CD14-positive monocyte (primary cell): Measurements from ENCODE around the gene FANCM. TPM values are rescaled to one million over a fixed set of nuclear protein-coding genes. Genes with fewer than 3 reads are reported as not detected.

Source experiments
- DNase-seq, 3 donors: peaks; one replicate each; pipeline ENCODE4 v3.0.0-alpha.2; 2011 to 2022
- H2AFZ ChIP-seq: 2 replicates; pipeline ENCODE4 v1.6.0; 2012; ENCODE audit warnings: mild to moderate bottlenecking, low read depth, low read length, inconsistent platforms; ENCODE audit not compliant: insufficient read depth, poor library complexity, severe bottlenecking
- H3K27ac ChIP-seq, 2 donors: 1 replicate in 1 of 2; 2 replicates in 1 of 2; pipeline ENCODE4 v1.5.1; 2012 to 2013; ENCODE audit warnings: low read length in 2 of 2, control low read depth in 1 of 2, inconsistent platforms in 1 of 2, low read depth in 1 of 2, mild to moderate bottlenecking in 1 of 2
- H3K27me3 ChIP-seq, 2 donors: one replicate each; pipeline versions ENCODE4 v1.6.0 to v1.6.1; 2011 to 2013; ENCODE audit warnings: low read length in 2 of 2; ENCODE audit not compliant: control insufficient read depth in 2 of 2, insufficient read depth in 2 of 2
- H3K36me3 ChIP-seq, 2 donors: replicated peaks in 1 of 2; 1 replicate in 1 of 2; 2 replicates in 1 of 2; pipeline versions ENCODE4 v1.5.1 to v1.6.1; 2012 to 2013; ENCODE audit warnings: low read length in 2 of 2, control low read depth in 1 of 2, inconsistent platforms in 1 of 2, mild to moderate bottlenecking in 1 of 2; ENCODE audit not compliant: insufficient read depth in 2 of 2, control insufficient read depth in 1 of 2
- H3K4me1 ChIP-seq, 2 donors: 1 replicate in 1 of 2; 2 replicates in 1 of 2; pipeline versions ENCODE4 v1.5.1 to v1.6.1; 2012 to 2013; ENCODE audit warnings: low read length in 2 of 2, control low read depth in 1 of 2, inconsistent platforms in 1 of 2, mild to moderate bottlenecking in 1 of 2, moderate library complexity in 1 of 2; ENCODE audit not compliant: insufficient read depth in 2 of 2, control insufficient read depth in 1 of 2
- H3K4me2 ChIP-seq: replicated peaks from 2 replicates; pipeline ENCODE3; 2012; ENCODE audit warnings: low read length, moderate library complexity, mild to moderate bottlenecking; ENCODE audit not compliant: poor library complexity, severe bottlenecking; ENCODE audit errors: extremely low read depth
- H3K4me3 ChIP-seq, 3 experiments: fragments of 200-600 bp in 1 of 3; sonication (generic) in 1 of 3; replicated peaks in 1 of 3; 1 replicate in 2 of 3; 2 replicates in 1 of 3; pipeline ENCODE4 v1.5.1; 2011 to 2013; ENCODE audit warnings: low read length in 3 of 3, mild to moderate bottlenecking in 3 of 3, control low read depth in 2 of 3, low read depth in 2 of 3, inconsistent platforms in 1 of 3, moderate library complexity in 1 of 3
- H3K79me2 ChIP-seq: 2 replicates; pipeline ENCODE4 v1.6.0; 2012; ENCODE audit warnings: mild to moderate bottlenecking, control low read depth, inconsistent platforms, low read length, moderate library complexity; ENCODE audit not compliant: insufficient read depth
- H3K9ac ChIP-seq: 2 replicates; pipeline ENCODE4 v1.6.0; 2017; ENCODE audit warnings: low read length, mild to moderate bottlenecking; ENCODE audit not compliant: insufficient read depth, poor library complexity, severe bottlenecking
- H3K9me3 ChIP-seq, 2 donors: replicated peaks in 1 of 2; 1 replicate in 1 of 2; 2 replicates in 1 of 2; pipeline versions ENCODE4 v1.5.1 to v1.6.1; 2012 to 2013; ENCODE audit warnings: low read length in 2 of 2, control low read depth in 1 of 2; ENCODE audit not compliant: control insufficient read depth in 1 of 2, insufficient read depth in 1 of 2
- H4K20me1 ChIP-seq: 2 replicates; pipeline ENCODE4 v1.6.0; 2012; ENCODE audit warnings: mild to moderate bottlenecking, low read length, control low read depth, moderate library complexity; ENCODE audit not compliant: insufficient read depth
- H3K27ac Mint-ChIP-seq, 7 donors: one replicate each; pipeline ENCODE4 v1.8.0; 2020; ENCODE audit warnings: mild to moderate bottlenecking in 7 of 7, mixed read lengths in 7 of 7, moderate library complexity in 6 of 7, inconsistent platforms in 2 of 7
- H3K27me3 Mint-ChIP-seq, 3 donors: one replicate each; pipeline ENCODE4 v1.8.0; 2021 to 2022; ENCODE audit warnings: low read depth in 3 of 3, mild to moderate bottlenecking in 3 of 3, mixed read lengths in 3 of 3, moderate library complexity in 3 of 3, inconsistent platforms in 1 of 3
- H3K36me3 Mint-ChIP-seq, 2 donors: one replicate each; pipeline ENCODE4 v1.8.0; 2020; ENCODE audit warnings: mixed read lengths in 2 of 2, inconsistent platforms in 1 of 2, mild to moderate bottlenecking in 1 of 2
- H3K4me1 Mint-ChIP-seq: one replicate; pipeline ENCODE4 v1.8.0; 2020; ENCODE audit warnings: mild to moderate bottlenecking, mixed read lengths
- H3K4me3 Mint-ChIP-seq, 2 donors: one replicate each; pipeline ENCODE4 v1.8.0; 2020; ENCODE audit warnings: mild to moderate bottlenecking in 2 of 2, mixed read lengths in 2 of 2, moderate library complexity in 1 of 2
- H3K9me3 Mint-ChIP-seq, 7 donors: one replicate each; pipeline ENCODE4 v1.8.0; 2020 to 2022; ENCODE audit warnings: mixed read lengths in 7 of 7, mild to moderate bottlenecking in 6 of 7, moderate library complexity in 6 of 7, inconsistent platforms in 2 of 7
- CTCF ChIP-seq: fragments of 200-600 bp; IDR thresholded peaks from one replicate; pipeline ENCODE4 v1.8.0; 2022; ENCODE audit warnings: antibody characterized with exemption, mild to moderate bottlenecking
- WGBS: methylation state at CpG from one replicate; pipeline ENCODE4 v1.1.5; 2013; ENCODE audit warnings: missing lambda C conversion rate; ENCODE audit not compliant: insufficient coverage; 5-methylcytosine and 5-hydroxymethylcytosine counted together
- intact Hi-C, 2 donors: fragments of 100-400 bp; cut with micrococcal nuclease; formaldehyde crosslinking; loops; one replicate each; pipeline versions ENCODE4 v1.15.0 to v1.15.1; 2023
- polyA plus RNA-seq, 3 donors: library from polyadenylated mRNA; depleted of rRNA in 1 of 3; unstranded in 2 of 3; stranded (reverse) in 1 of 3; fragments of 300-500 nt in 2 of 3; fragments of >200 nt in 1 of 3; fragmentation: Illumina TruSeq in 2 of 3; gene quantifications; 1 replicate in 2 of 3; 2 replicates in 1 of 3; pipeline ENCODE4 v1.2.3, GENCODE V29; 2012 to 2021

The FANCM gene
- polyA plus RNA-seq, 3 donors: 0.66 to 1.6 (median 1.2) TPM

GRCh38 chr14:45123271-45123670 is 12.5 kb upstream of the FANCM start:
- Histone ChIP-seq H2AFZ (no peak overlapping the region), H3K9ac (no peak overlapping the region), H3K9me3 (no peaks in the 10 kb centered on the region), H3K36me3 (peaks cover 52 to 85% of the 10 kb centered on the region in 2 donors), H3K4me3 (no peak overlapping the region), H3K79me2 (peaks cover 4% of the 10 kb centered on the region), H3K27ac (no peak overlapping the region), H3K4me1 (no peaks in the 10 kb centered on the region), H4K20me1 (no peaks in the 10 kb centered on the region), H3K4me2 (no peak overlapping the region), H3K27me3 (no peaks in the 10 kb centered on the region)
- H3K9me3 Mint-ChIP-seq: peaks cover 0 to 2% (median 0%) of the 10 kb centered on the region in 7 donors
- H3K4me1 Mint-ChIP-seq: no peaks in the 10 kb centered on the region
- no peak for DNase-seq
- H3K4me3 Mint-ChIP-seq: no peak overlapping the region
- 100% methylated on average over 2 of the region's 3 CpGs for WGBS
- H3K27me3 Mint-ChIP-seq: no peaks in the 10 kb centered on the region
- no peak overlapping the region for H3K27ac Mint-ChIP-seq
- H3K36me3 Mint-ChIP-seq: peaks cover 44 to 77% of the 10 kb centered on the region in 2 donors
- intact Hi-C loops: no loop called here
- no peak for TF ChIP-seq CTCF

DNA sequence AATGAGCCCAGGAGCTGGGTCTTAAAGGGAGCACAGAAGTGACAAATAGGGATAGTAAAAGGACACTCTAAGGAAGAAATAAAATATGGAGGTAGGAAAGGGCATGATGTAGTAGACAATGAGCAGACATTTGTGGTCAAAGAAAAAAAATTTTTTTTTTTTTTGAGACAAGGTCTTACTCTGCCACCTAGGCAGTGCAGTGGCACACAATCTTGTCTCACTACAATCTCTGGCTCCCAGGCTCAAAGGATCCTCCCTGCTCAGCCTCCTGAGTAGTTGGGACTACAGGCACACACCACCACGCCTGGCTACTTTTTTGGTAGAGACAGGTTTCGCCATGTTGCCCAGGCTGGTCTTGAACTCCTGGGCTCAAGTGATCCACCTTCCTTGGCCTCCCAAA is 10.0 kb upstream of the FANCM start:
- no peaks in the 10 kb centered on the region for H4K20me1 ChIP-seq
- 100% methylated on average over 1 of the region's 2 CpGs for WGBS
- intact Hi-C loops: no loop called here

More for the DNA sequence above, 10.0 kb upstream of the FANCM start:
- H3K36me3 Mint-ChIP-seq: peaks cover 32 to 62% of the 10 kb centered on the region in 2 donors
- no peak for TF ChIP-seq CTCF
- Histone ChIP-seq H3K4me2 (no peak overlapping the region), H2AFZ (no peak overlapping the region), H3K27me3 (no peaks in the 10 kb centered on the region), H3K36me3 (peaks cover 45 to 76% of the 10 kb centered on the region in 2 donors), H3K9ac (no peak overlapping the region), H3K4me3 (no peak overlapping the region), H3K9me3 (no peaks in the 10 kb centered on the region), H3K4me1 (no peaks in the 10 kb centered on the region), H3K27ac (no peak overlapping the region), H3K79me2 (peaks cover 10% of the 10 kb centered on the region)
- DNase-seq: no peak
- H3K4me3 Mint-ChIP-seq: no peak overlapping the region
- H3K4me1 Mint-ChIP-seq: no peaks in the 10 kb centered on the region
- peak overlapping the region in 1 of 7 donors; percentile 41 for H3K27ac Mint-ChIP-seq
- H3K9me3 Mint-ChIP-seq: peaks cover 0 to 2% (median 0%) of the 10 kb centered on the region in 7 donors
- peaks cover 0 to 1% (median 0%) of the 10 kb centered on the region in 3 donors for H3K27me3 Mint-ChIP-seq
